ENCODE results near the gene ENTPD6.

The ENTPD6 gene

GRCh38 chr20:25191051-25191450, 4.5 kb upstream of the ENTPD6 start:
- DNase-seq, result no peak

GRCh38 chr20:25191689-25192088, 3.8 kb upstream of the ENTPD6 start:
- no peak for DNase-seq

GRCh38 chr20:25193843-25194242, 1.7 kb upstream of the ENTPD6 start:
- DNase-seq, result no peak

- DNase-seq, result no peak
Observed at GRCh38 chr20:25194333-25194972, 1.1 kb upstream of the ENTPD6 start.

GRCh38 chr20:25195962-25196785, 662 bp downstream of the ENTPD6 start:
- DNase-seq, result peak; percentile 19

- DNase-seq, result no peak
Observed at GRCh38 chr20:25196786-25197120, 1.2 kb downstream of the ENTPD6 start.

GRCh38 chr20:25197183-25197869, 1.8 kb downstream of the ENTPD6 start:
- no peak for DNase-seq

GRCh38 chr20:25197870-25198190, 2.3 kb downstream of the ENTPD6 start:
- DNase-seq, result no peak

- DNase-seq, result no peak
Observed at GRCh38 chr20:25198663-25199383, 3.3 kb downstream of the ENTPD6 start.

GRCh38 chr20:25199473-25200260, 4.2 kb downstream of the ENTPD6 start:
- no peak for DNase-seq

- DNase-seq, result no peak
Observed at GRCh38 chr20:25203089-25203488, 7.6 kb downstream of the ENTPD6 start.

- no peak for DNase-seq
Observed at GRCh38 chr20:25203871-25204320, 8.4 kb downstream of the ENTPD6 start.

- no peak for DNase-seq
Observed at GRCh38 chr20:25204550-25205276, 9.2 kb downstream of the ENTPD6 start.

GRCh38 chr20:25205277-25206062, 10.0 kb downstream of the ENTPD6 start:
- no peak for DNase-seq

- no peak for DNase-seq
Observed at GRCh38 chr20:25206063-25206403, 10.5 kb downstream of the ENTPD6 start.

- no peak for DNase-seq
Observed at GRCh38 chr20:25206548-25206947, 11.0 kb downstream of the ENTPD6 start.

GRCh38 chr20:25207149-25207959, 11.8 kb downstream of the ENTPD6 start:
- no peak for DNase-seq

GRCh38 chr20:25207960-25208534, 12.5 kb downstream of the ENTPD6 start:
- no peak for DNase-seq

- DNase-seq, result no peak
Observed at GRCh38 chr20:25209400-25209799, 13.9 kb downstream of the ENTPD6 start.

GRCh38 chr20:25209911-25210310, 14.4 kb downstream of the ENTPD6 start:
- DNase-seq, result no peak

Measured in NCI-H774 (cell line).